OCI-LY1 (cell line): ENCODE data around the gene LTBP2.

ENCODE experiments used
- H2AFZ ChIP-seq: fragments of 200-600 bp; sonication (generic), shearing (Covaris generic); 2 replicates; pipeline ENCODE4 v1.6.0; 2014; ENCODE audit warnings: antibody characterized with exemption, mild to moderate bottlenecking, low read length
- H3F3A ChIP-seq: fragments of 200-600 bp; sonication (generic), shearing (Covaris generic); 2 replicates; pipeline ENCODE4 v1.6.0; 2014; ENCODE audit warnings: mild to moderate bottlenecking, antibody characterized with exemption, low read length, moderate library complexity; ENCODE audit not compliant: insufficient read depth
- H3K27ac ChIP-seq: fragments of 200-600 bp; sonication (generic); 2 replicates; pipeline ENCODE4 v1.5.1; 2014; ENCODE audit warnings: low read length, mixed run types, mild to moderate bottlenecking, low read depth; ENCODE audit not compliant: poor library complexity, severe bottlenecking
- H3K27me3 ChIP-seq: fragments of 200-600 bp; sonication (generic); 2 replicates; pipeline ENCODE4 v1.6.0; 2014; ENCODE audit warnings: antibody characterized with exemption, mild to moderate bottlenecking, low read length, moderate library complexity; ENCODE audit not compliant: insufficient read depth
- H3K36me3 ChIP-seq: fragments of 200-600 bp; sonication (generic); 2 replicates; pipeline ENCODE4 v1.6.1; 2014; ENCODE audit warnings: mild to moderate bottlenecking, antibody characterized with exemption, low read length, moderate library complexity, mixed read lengths; ENCODE audit not compliant: insufficient read depth
- H3K4me1 ChIP-seq: fragments of 200-600 bp; sonication (generic); 2 replicates; pipeline ENCODE4 v1.5.1; 2014; ENCODE audit warnings: mild to moderate bottlenecking, low read length, moderate library complexity; ENCODE audit not compliant: insufficient read depth, severe bottlenecking
- H3K4me2 ChIP-seq: fragments of 200-600 bp; sonication (generic), shearing (Covaris generic); 2 replicates; pipeline ENCODE4 v1.6.1; 2014; ENCODE audit warnings: low read length
- H3K4me3 ChIP-seq: fragments of 200-600 bp; sonication (generic); 2 replicates; pipeline ENCODE4 v1.5.1; 2014; ENCODE audit warnings: low read length, low read depth, mild to moderate bottlenecking, mixed read lengths; ENCODE audit not compliant: poor library complexity, severe bottlenecking
- H3K79me2 ChIP-seq: fragments of 200-600 bp; shearing (Covaris generic); 2 replicates; pipeline ENCODE4 v1.6.1; 2016; ENCODE audit warnings: mixed run types, low read length, mixed read lengths; ENCODE audit not compliant: insufficient read depth
- H3K9ac ChIP-seq: fragments of 200-600 bp; sonication (generic), shearing (Covaris generic); 2 replicates; pipeline ENCODE4 v1.6.1; 2014; ENCODE audit warnings: mild to moderate bottlenecking, low read length, mixed read lengths
- H3K9me2 ChIP-seq: fragments of 200-600 bp; sonication (generic), shearing (Covaris generic); 2 replicates; pipeline ENCODE4 v1.6.1; 2014; ENCODE audit warnings: low read depth, mild to moderate bottlenecking, low read length, mixed read lengths
- H3K9me3 ChIP-seq: fragments of 200-600 bp; shearing (Covaris generic); 2 replicates; pipeline ENCODE4 v1.6.1; 2014; ENCODE audit warnings: low read length, mixed read lengths
- H4K20me1 ChIP-seq: fragments of 200-600 bp; sonication (generic), shearing (Covaris generic); 2 replicates; pipeline ENCODE4 v1.6.0; 2016; ENCODE audit warnings: mild to moderate bottlenecking, low read length; ENCODE audit not compliant: insufficient read depth
- EZH2 ChIP-seq: fragments of 200-600 bp; sonication (generic), shearing (Covaris generic); IDR thresholded peaks from 2 replicates; pipeline ENCODE4 v1.8.0; 2017; ENCODE audit warnings: borderline replicate concordance, mixed run types, mild to moderate bottlenecking, antibody characterized with exemption, low read length, moderate library complexity, mixed read lengths
- TF ChIP-seq, protein P1 (sequence below): fragments of 200-600 bp; sonication (generic), shearing (Covaris generic); IDR thresholded peaks from 2 replicates; pipeline ENCODE4 v1.5.1; 2017; ENCODE audit warnings: mild to moderate bottlenecking, antibody characterized with exemption, low read length, moderate library complexity, mixed read lengths

The LTBP2 gene

DNA sequence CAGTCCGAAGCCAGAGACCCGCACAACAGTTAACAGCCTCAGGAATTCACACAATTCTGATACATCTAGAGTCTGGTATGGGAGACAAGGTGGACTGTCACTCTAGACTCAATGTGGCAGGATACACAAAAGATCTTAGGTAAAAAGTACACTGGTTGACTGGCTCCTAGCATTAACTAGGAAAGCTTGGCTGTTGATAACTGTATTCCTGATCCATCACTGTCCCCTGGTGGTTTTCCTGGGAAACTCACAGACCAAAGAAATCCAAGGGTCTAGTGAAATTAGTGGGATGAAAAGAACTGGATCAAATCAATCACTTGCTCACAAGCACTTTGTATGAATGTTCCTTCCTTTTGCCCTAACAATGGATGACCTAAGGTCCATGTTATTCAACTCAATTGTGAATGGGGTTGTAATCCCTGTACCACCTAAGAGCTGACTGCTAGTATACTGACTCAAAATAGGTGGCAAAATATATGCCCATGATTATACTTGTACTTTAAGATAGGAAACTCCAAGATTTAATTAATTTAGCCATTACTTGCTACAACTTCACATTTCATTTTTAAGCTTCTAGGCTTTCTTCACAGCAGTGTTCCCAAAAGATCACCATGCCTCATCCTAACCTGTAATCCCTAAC is 132.9 kb downstream of the LTBP2 start:
- Histone ChIP-seq H3K27ac (no peak overlapping the region), H4K20me1 (no peaks in the 10 kb centered on the region), H3K9me3 (no peaks in the 10 kb centered on the region), H3K79me2 (no peaks in the 10 kb centered on the region), H3K27me3 (no peaks in the 10 kb centered on the region), H3K4me2 (no peak overlapping the region), H2AFZ (no peak overlapping the region), H3F3A (no peaks in the 10 kb centered on the region), H3K4me1 (no peaks in the 10 kb centered on the region), H3K36me3 (0 out of 2 replicates have a peak, but pooled peaks cover 3% of the 10 kb centered on the region), H3K9me2 (no peaks in the 10 kb centered on the region), H3K4me3 (no peak overlapping the region), H3K9ac (no peak overlapping the region)
- TF ChIP-seq, protein P1, sequence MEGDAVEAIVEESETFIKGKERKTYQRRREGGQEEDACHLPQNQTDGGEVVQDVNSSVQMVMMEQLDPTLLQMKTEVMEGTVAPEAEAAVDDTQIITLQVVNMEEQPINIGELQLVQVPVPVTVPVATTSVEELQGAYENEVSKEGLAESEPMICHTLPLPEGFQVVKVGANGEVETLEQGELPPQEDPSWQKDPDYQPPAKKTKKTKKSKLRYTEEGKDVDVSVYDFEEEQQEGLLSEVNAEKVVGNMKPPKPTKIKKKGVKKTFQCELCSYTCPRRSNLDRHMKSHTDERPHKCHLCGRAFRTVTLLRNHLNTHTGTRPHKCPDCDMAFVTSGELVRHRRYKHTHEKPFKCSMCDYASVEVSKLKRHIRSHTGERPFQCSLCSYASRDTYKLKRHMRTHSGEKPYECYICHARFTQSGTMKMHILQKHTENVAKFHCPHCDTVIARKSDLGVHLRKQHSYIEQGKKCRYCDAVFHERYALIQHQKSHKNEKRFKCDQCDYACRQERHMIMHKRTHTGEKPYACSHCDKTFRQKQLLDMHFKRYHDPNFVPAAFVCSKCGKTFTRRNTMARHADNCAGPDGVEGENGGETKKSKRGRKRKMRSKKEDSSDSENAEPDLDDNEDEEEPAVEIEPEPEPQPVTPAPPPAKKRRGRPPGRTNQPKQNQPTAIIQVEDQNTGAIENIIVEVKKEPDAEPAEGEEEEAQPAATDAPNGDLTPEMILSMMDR: peak; percentile 12; the same call in 1 of the 2 replicates
- no peak for TF ChIP-seq EZH2

DNA sequence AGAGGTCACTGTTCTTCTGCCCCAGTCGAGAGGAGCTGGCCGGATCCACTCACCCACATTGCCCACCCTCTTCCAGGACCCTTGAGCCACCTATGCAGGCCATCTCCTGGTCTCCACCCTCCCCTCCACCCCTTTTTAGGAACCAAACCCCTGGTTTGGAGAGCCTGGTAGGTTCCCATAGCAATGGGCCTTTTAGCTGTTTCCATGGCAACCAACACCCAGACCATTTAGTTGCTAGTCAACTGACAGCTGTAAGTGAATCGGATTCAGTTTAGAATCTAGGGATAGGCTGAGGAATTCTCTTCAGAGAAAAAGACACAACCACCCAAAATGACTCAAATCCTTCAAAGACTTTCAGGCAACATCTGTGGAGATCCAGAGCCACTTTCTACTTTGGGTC is 135.4 kb downstream of the LTBP2 start:
- Histone ChIP-seq H3K27ac (no peak overlapping the region), H3K79me2 (no peaks in the 10 kb centered on the region), H4K20me1 (no peaks in the 10 kb centered on the region), H3K27me3 (no peaks in the 10 kb centered on the region), H3K36me3 (0 out of 2 replicates have a peak, but pooled peaks cover 3% of the 10 kb centered on the region), H3K9me3 (no peaks in the 10 kb centered on the region), H3K4me2 (no peak overlapping the region), H2AFZ (no peak overlapping the region), H3K4me1 (no peaks in the 10 kb centered on the region), H3K9me2 (no peaks in the 10 kb centered on the region), H3F3A (no peaks in the 10 kb centered on the region), H3K4me3 (no peak overlapping the region), H3K9ac (no peak overlapping the region)
- TF ChIP-seq, protein P1: no peak
- no peak for TF ChIP-seq EZH2

DNA sequence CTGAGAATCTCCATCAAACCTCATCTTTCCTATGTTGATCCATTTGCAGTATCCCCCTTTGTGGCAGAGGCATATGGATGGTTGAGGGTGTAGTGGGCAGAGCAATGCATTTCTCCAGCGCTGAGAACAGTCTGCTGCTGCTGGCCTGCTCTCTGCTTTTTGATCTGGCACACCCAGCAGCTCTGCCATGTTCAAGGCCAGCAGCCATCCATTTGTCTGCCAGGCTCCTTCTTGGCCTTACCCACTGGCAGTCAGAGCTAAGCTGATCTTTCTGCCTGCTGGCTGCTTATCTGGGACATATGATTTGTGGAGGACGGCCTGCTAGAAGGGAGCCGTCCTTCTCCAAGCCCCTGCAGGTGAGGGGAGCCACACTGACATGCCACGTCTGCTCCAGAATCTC is 135.9 kb downstream of the LTBP2 start:
- no peak overlapping the region for H3K27ac ChIP-seq
- H2AFZ ChIP-seq: no peak overlapping the region
- H3K9ac ChIP-seq: no peak overlapping the region

More for the DNA sequence above, 135.9 kb downstream of the LTBP2 start:
- no peak overlapping the region for H3K4me3 ChIP-seq
- H4K20me1 ChIP-seq: no peaks in the 10 kb centered on the region
- no peaks in the 10 kb centered on the region for H3F3A ChIP-seq
- H3K4me1 ChIP-seq: no peaks in the 10 kb centered on the region
- H3K36me3 ChIP-seq: 0 out of 2 replicates have a peak, but pooled peaks cover 3% of the 10 kb centered on the region
- H3K4me2 ChIP-seq: no peak overlapping the region
- H3K79me2 ChIP-seq: no peaks in the 10 kb centered on the region
- H3K27me3 ChIP-seq: no peaks in the 10 kb centered on the region
- H3K9me2 ChIP-seq: no peaks in the 10 kb centered on the region
- TF ChIP-seq, protein P1: no peak
- no peak for TF ChIP-seq EZH2
- H3K9me3 ChIP-seq: no peaks in the 10 kb centered on the region
